Esophagus muscularis mucosa (tissue), 4 donors: ENCODE data around the gene CLASRP. TPM values are rescaled to one million over a fixed set of nuclear protein-coding genes. Genes with fewer than 3 reads are reported as not detected.
"Not testable (repeated sequence)": the region's sequence is repeated elsewhere in the genome, so short reads cannot be mapped to it uniquely, and the experiment has no call there.

Experiments
- DNase-seq: peaks from one replicate; pipeline ENCODE4 v3.0.0-alpha.2; 2017; ENCODE audit errors: extremely low spot score
- H3K27ac ChIP-seq, 4 donors: fragments of 200-600 bp; sonication (generic); replicated peaks in 1 of 4; 1 replicate in 3 of 4; 2 replicates in 1 of 4; pipeline ENCODE4 v1.5.1; 2016 to 2019; ENCODE audit warnings: mild to moderate bottlenecking in 1 of 4
- H3K27me3 ChIP-seq, 4 donors: fragments of 200-600 bp; sonication (generic); one replicate each; pipeline versions ENCODE4 v1.5.1 to v1.6.0; 2016 to 2019
- H3K36me3 ChIP-seq, 4 donors: fragments of 200-600 bp; sonication (generic); one replicate each; pipeline ENCODE4 v1.5.1; 2016 to 2019
- H3K4me1 ChIP-seq, 4 donors: fragments of 200-600 bp; sonication (generic); one replicate each; pipeline ENCODE4 v1.5.1; 2016 to 2019
- H3K4me3 ChIP-seq, 4 donors: fragments of 200-600 bp; sonication (generic); 1 replicate in 2 of 4; 2 replicates in 2 of 4; pipeline ENCODE4 v1.5.1; 2016 to 2019; ENCODE audit warnings: mild to moderate bottlenecking in 4 of 4, moderate library complexity in 1 of 4
- H3K9me3 ChIP-seq, 4 donors: fragments of 200-600 bp; sonication (generic); 1 replicate in 3 of 4; 2 replicates in 1 of 4; pipeline ENCODE4 v1.5.1; 2016 to 2019
- CTCF ChIP-seq, 3 experiments: fragments of 200-600 bp in 2 of 3; fragments of 450-650 bp in 1 of 3; sonication (generic) in 2 of 3; IDR thresholded peaks; one replicate each; pipeline ENCODE4 v1.5.1; 2017 to 2019; ENCODE audit warnings: antibody characterized with exemption in 3 of 3, mild to moderate bottlenecking in 2 of 3, moderate library complexity in 1 of 3
- EP300 ChIP-seq: sonication (generic); formaldehyde crosslinking; IDR thresholded peaks from one replicate; pipeline ENCODE4 v1.6.1; 2017; ENCODE audit warnings: antibody characterized with exemption
- POLR2A ChIP-seq: fragments of 450-650 bp; IDR thresholded peaks from one replicate; pipeline ENCODE4 v1.6.1; 2017; ENCODE audit warnings: antibody characterized with exemption, moderate library complexity, mild to moderate bottlenecking, low read depth
- POLR2AphosphoS5 ChIP-seq, 2 donors: sonication (generic); formaldehyde crosslinking; IDR thresholded peaks; one replicate each; pipeline ENCODE4 v1.6.1; 2017; ENCODE audit warnings: antibody characterized with exemption in 2 of 2
- WGBS: methylation state at CpG from one replicate; pipeline ENCODE4 v1.1.5; 2018; 5-methylcytosine and 5-hydroxymethylcytosine counted together
- intact Hi-C: fragments of 100-400 bp; cut with DNase I; formaldehyde crosslinking; loops from one replicate; pipeline ENCODE4 v1.15.1; 2023
- total RNA-seq, 4 donors: library from RNA; depleted of rRNA; stranded (reverse); fragments of >200 nt; gene quantifications; one replicate each; pipeline versions ENCODE4 v1.1.0 to v1.2.1, GENCODE V29; 2016

Gene CLASRP
- total RNA-seq, 4 donors from 2014 or later: 20.7 to 59.8 (median 32.9) TPM

GRCh38 chr19:45115809-45116615 is 77.2 kb downstream of the CLASRP start:
- 94% methylated on average over 13 of the region's 21 CpGs for WGBS
- Histone ChIP-seq H3K36me3 (no peaks in the 10 kb centered on the region), H3K4me1 (peaks cover 0 to 34% (median 12%) of the 10 kb centered on the region in 4 donors), H3K9me3 (no peaks in the 10 kb centered on the region), H3K27ac (no peak overlapping the region), H3K4me3 (no peak overlapping the region), H3K27me3 (no peaks in the 10 kb centered on the region)
- no peak for DNase-seq
- intact Hi-C loops: no loop called here
- no peak for TF ChIP-seq POLR2AphosphoS5 (IDR thresholded peaks at IDR 0.05)
- TF ChIP-seq CTCF (IDR thresholded peaks at IDR 0.05): no peak
- no peak for TF ChIP-seq POLR2A
- no peak for TF ChIP-seq EP300

GRCh38 chr19:45117167-45117594 is 78.3 kb downstream of the CLASRP start:
- no peak for TF ChIP-seq POLR2AphosphoS5 (IDR thresholded peaks at IDR 0.05)
- no peaks in the 10 kb centered on the region for H3K9me3 ChIP-seq
- intact Hi-C loops: no loop called here
- H3K27ac ChIP-seq: no peak overlapping the region
- 60% methylated on average over 12 of the region's 16 CpGs for WGBS
- no peak overlapping the region for H3K4me3 ChIP-seq
- no peaks in the 10 kb centered on the region for H3K27me3 ChIP-seq
- H3K36me3 ChIP-seq: no peaks in the 10 kb centered on the region
- no peak for DNase-seq
- peaks cover 0 to 34% (median 12%) of the 10 kb centered on the region in 4 donors for H3K4me1 ChIP-seq

GRCh38 chr19:45117671-45118070 is 78.8 kb downstream of the CLASRP start:
- H3K27ac ChIP-seq: no peak overlapping the region
- no peak for DNase-seq
- peaks cover 0 to 34% (median 12%) of the 10 kb centered on the region in 4 donors for H3K4me1 ChIP-seq
- 58% methylated on average over 8 of the region's 12 CpGs for WGBS
- no peaks in the 10 kb centered on the region for H3K9me3 ChIP-seq
- H3K4me3 ChIP-seq: no peak overlapping the region
- no peaks in the 10 kb centered on the region for H3K27me3 ChIP-seq
- intact Hi-C loops: no loop called here
- H3K36me3 ChIP-seq: no peaks in the 10 kb centered on the region
- no peak for TF ChIP-seq POLR2AphosphoS5 (IDR thresholded peaks at IDR 0.05)
- TF ChIP-seq CTCF (IDR thresholded peaks at IDR 0.05): no peak
- TF ChIP-seq POLR2A: no peak
- no peak for TF ChIP-seq EP300

DNA sequence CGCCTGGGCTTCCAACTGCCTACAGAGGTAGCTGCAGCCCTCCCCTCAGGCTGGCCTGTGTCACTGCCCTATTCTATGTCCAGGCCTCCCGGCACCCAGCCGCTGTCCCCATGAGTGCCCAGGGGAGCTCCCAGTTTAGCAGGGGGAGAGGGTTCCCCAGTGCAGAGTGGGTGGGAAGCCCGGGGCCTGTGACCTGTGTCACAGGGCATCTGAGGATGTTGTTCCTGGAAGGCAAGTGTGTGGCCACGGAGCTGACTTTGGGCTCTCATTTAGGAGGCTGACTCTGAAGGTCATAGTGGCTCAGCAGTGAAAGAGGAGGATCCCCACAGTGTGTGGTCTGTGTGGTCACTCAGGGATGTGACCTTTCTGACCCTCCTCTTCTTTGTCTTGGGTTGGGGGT is 79.3 kb downstream of the CLASRP start:
- no peak for TF ChIP-seq POLR2A
- no peak for TF ChIP-seq POLR2AphosphoS5 (IDR thresholded peaks at IDR 0.05)
- no peak for TF ChIP-seq CTCF (IDR thresholded peaks at IDR 0.05)
- TF ChIP-seq EP300: no peak
- H3K36me3 ChIP-seq: no peaks in the 10 kb centered on the region
- peaks cover 0 to 32% (median 12%) of the 10 kb centered on the region in 4 donors for H3K4me1 ChIP-seq
- no peak overlapping the region for H3K27ac ChIP-seq
- no peaks in the 10 kb centered on the region for H3K27me3 ChIP-seq
- WGBS: 59% methylated on average over 3 of the region's 5 CpGs
- no peak overlapping the region for H3K4me3 ChIP-seq
- no peak for DNase-seq
- H3K9me3 ChIP-seq: no peaks in the 10 kb centered on the region
- intact Hi-C loops: no loop called here

DNA sequence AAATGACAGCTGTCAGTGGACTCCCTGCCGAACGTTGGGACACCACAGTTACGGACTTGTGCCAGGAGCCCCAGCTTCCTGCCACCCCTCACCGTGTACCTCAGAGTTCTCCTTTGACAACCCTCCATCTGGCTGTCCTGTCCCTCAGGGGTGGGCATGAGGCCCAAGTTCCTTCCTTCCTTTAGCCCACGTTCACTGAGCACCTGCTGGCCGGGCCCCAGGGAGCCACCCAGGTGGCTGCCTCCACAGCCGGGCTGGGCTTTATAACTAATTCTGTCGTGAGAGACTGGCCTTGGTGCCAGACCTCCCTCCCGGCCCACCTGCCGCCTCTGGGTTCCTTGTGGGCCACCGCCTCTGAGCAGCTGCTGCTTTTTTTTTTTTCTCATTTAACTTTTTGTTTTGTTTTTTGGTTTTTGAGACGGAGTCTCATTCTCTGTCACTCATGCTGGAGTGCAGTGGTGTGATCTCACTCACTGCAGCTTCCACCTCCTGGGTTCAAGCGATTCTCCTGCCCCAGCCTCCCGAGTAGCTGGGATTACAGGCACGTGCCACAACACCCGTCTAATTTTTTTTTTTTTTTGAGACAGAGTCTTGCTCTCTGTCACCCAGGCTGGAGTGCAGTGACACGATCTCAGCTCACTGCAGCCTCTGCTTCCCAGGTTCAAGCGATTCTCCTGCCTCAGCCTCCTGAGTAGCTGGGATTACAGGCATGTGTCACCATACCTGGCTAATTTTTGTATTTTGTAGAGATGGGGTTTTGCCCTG is 79.9 kb downstream of the CLASRP start:
- H3K4me3 ChIP-seq, H3K27ac ChIP-seq, intact Hi-C loops, H3K9me3 ChIP-seq, H3K27me3 ChIP-seq, DNase-seq, H3K36me3 ChIP-seq: not testable (repeated sequence)
- peaks cover 0 to 25% (median 10%) of the 10 kb centered on the region in 4 donors for H3K4me1 ChIP-seq
- 56% methylated on average over 18 of the region's 18 CpGs for WGBS
